Measurements from ENCODE around the gene CNNM1.

- no peak for TF ChIP-seq POLR2A (IDR thresholded peaks at IDR 0.05)
- TF ChIP-seq, protein P1, sequence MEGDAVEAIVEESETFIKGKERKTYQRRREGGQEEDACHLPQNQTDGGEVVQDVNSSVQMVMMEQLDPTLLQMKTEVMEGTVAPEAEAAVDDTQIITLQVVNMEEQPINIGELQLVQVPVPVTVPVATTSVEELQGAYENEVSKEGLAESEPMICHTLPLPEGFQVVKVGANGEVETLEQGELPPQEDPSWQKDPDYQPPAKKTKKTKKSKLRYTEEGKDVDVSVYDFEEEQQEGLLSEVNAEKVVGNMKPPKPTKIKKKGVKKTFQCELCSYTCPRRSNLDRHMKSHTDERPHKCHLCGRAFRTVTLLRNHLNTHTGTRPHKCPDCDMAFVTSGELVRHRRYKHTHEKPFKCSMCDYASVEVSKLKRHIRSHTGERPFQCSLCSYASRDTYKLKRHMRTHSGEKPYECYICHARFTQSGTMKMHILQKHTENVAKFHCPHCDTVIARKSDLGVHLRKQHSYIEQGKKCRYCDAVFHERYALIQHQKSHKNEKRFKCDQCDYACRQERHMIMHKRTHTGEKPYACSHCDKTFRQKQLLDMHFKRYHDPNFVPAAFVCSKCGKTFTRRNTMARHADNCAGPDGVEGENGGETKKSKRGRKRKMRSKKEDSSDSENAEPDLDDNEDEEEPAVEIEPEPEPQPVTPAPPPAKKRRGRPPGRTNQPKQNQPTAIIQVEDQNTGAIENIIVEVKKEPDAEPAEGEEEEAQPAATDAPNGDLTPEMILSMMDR (IDR thresholded peaks at IDR 0.05) = no peak
Observed at GRCh38 chr10:99394761-99395386, 65.7 kb downstream of the CNNM1 start.

Measured in lower leg skin (tissue), 3 donors.